Uterus (tissue), 2 donors: Measurements from ENCODE around the gene SLAMF9.

Experiments used
- CTCF ChIP-seq, 4 experiments: fragments of 200-600 bp in 2 of 4; fragments of 450-650 bp in 2 of 4; sonication (generic) in 2 of 4; IDR thresholded peaks; one replicate each; pipeline ENCODE4 v1.5.1; 2016 to 2019; ENCODE audit warnings: antibody characterized with exemption in 4 of 4, mild to moderate bottlenecking in 2 of 4, moderate library complexity in 1 of 4
- POLR2A ChIP-seq, 2 donors: fragments of 450-650 bp; IDR thresholded peaks; one replicate each; pipeline ENCODE4 v1.6.1; 2016; ENCODE audit warnings: antibody characterized with exemption in 2 of 2, mild to moderate bottlenecking in 1 of 2, moderate library complexity in 1 of 2

DNA sequence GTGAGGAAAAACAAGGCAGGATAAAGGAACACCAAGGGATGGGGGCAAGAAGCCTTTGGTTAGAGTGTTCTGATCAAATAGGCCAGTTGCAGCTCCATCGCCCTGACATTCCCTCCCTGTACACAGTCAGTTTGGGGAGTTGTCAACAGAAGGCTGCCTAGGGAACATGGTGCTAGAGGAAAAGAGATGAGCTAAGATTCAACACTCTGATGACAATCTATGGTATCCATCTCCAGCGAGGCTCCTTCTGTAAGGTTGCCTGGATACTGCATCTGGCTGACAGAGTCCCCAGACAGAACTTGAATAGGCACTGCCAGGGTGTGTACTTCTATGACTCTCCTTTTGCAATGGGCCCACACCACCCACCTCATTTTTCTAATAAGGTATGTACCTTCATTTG is 11.2 kb upstream of the SLAMF9 start:
- TF ChIP-seq CTCF (IDR thresholded peaks at IDR 0.05) = no peak
- TF ChIP-seq POLR2A (IDR thresholded peaks at IDR 0.05) = no peak
